HepG2 (cell line): ENCODE data around the gene ZNF700. TPM values are rescaled to one million over a fixed set of nuclear protein-coding genes. Genes with fewer than 3 reads are reported as not detected.

ENCODE experiments used
- CCDC6 ChIP-seq: sonication (generic); formaldehyde crosslinking; IDR thresholded peaks from 2 replicates; pipeline ENCODE4 v1.8.1; 2022; ENCODE audit warnings: mild to moderate bottlenecking, missing genetic modification reagents, moderate library complexity
- CHCHD3 ChIP-seq: sonication (generic); formaldehyde crosslinking; IDR thresholded peaks from 2 replicates; pipeline ENCODE4 v1.8.0; 2022; ENCODE audit warnings: mild to moderate bottlenecking, missing genetic modification reagents, moderate library complexity
- EZH2 ChIP-seq: conservative IDR thresholded peaks from 2 replicates; pipeline ENCODE4 v1.6.1; 2012; ENCODE audit warnings: mild to moderate bottlenecking, low read depth, low read length, moderate library complexity
- GTF2F1 ChIP-seq: fragments of 150-350 bp; IDR thresholded peaks from 2 replicates; pipeline ENCODE4 v1.6.1; 2014; ENCODE audit warnings: low read length
- HOXA5 ChIP-seq: sonication (generic); formaldehyde crosslinking; IDR thresholded peaks from 2 replicates; pipeline ENCODE4 v1.4.0; 2020; ENCODE audit warnings: missing genetic modification reagents
- NR2F2 ChIP-seq: IDR thresholded peaks from 2 replicates; pipeline ENCODE4 v1.6.1; 2012; ENCODE audit warnings: low read depth, inconsistent platforms, borderline replicate concordance
- PHF8 ChIP-seq: sonication (generic); formaldehyde crosslinking; IDR thresholded peaks from 2 replicates; pipeline ENCODE4 v1.5.0; 2020; ENCODE audit warnings: missing genetic modification reagents
- RBM39 ChIP-seq: fragments of 200-400 bp; formaldehyde crosslinking; IDR thresholded peaks from one replicate; pipeline ENCODE4 v1.6.1; 2018; ENCODE audit warnings: antibody characterized with exemption, mild to moderate bottlenecking, low read depth, low read length; ENCODE audit not compliant: poor library complexity, severe bottlenecking
- RNF2 ChIP-seq: fragments of 450-650 bp; conservative IDR thresholded peaks from 2 replicates; pipeline ENCODE4 v1.6.1; 2016; ENCODE audit warnings: low read depth
- SMC3 ChIP-seq: IDR thresholded peaks from 2 replicates; pipeline ENCODE4 v1.6.1; 2011; ENCODE audit warnings: low read length, improper control_type of control experiment
- SP140L ChIP-seq: sonication (generic); formaldehyde crosslinking; IDR thresholded peaks from 2 replicates; pipeline ENCODE4 v1.4.0; 2020; ENCODE audit warnings: missing genetic modification reagents, borderline replicate concordance
- STAG1 ChIP-seq: sonication (generic); formaldehyde crosslinking; IDR thresholded peaks from 2 replicates; pipeline ENCODE4 v1.4.0; 2020; ENCODE audit warnings: missing genetic modification reagents
- TARDBP ChIP-seq: sonication (generic); formaldehyde crosslinking; IDR thresholded peaks from 2 replicates; pipeline ENCODE4 v1.8.0; 2022; ENCODE audit warnings: mild to moderate bottlenecking, missing genetic modification reagents
- XRCC5 ChIP-seq: fragments of 200-400 bp; formaldehyde crosslinking; optimal IDR thresholded peaks from 2 replicates; pipeline ENCODE3; 2017; ENCODE audit warnings: mild to moderate bottlenecking, low read length
- YEATS4 ChIP-seq: sonication (generic); formaldehyde crosslinking; IDR thresholded peaks from 2 replicates; pipeline ENCODE4 v1.4.0; 2020; ENCODE audit warnings: missing genetic modification reagents, borderline replicate concordance
- ZNF160 ChIP-seq: sonication (generic); formaldehyde crosslinking; IDR thresholded peaks from 2 replicates; pipeline ENCODE4 v1.8.0; 2022; ENCODE audit warnings: mild to moderate bottlenecking, inconsistent platforms, missing genetic modification reagents
- ZNF225 ChIP-seq: sonication (generic); formaldehyde crosslinking; IDR thresholded peaks from 2 replicates; pipeline ENCODE4 v1.4.0; 2020; ENCODE audit warnings: mild to moderate bottlenecking, missing genetic modification reagents
- ZNF253 ChIP-seq: sonication (generic); formaldehyde crosslinking; IDR thresholded peaks from 2 replicates; pipeline ENCODE4 v1.8.0; 2022; ENCODE audit warnings: mild to moderate bottlenecking, missing genetic modification reagents, borderline replicate concordance
- ZNF296 ChIP-seq: sonication (generic); formaldehyde crosslinking; conservative IDR thresholded peaks from 2 replicates; pipeline ENCODE4 v1.5.0; 2020; ENCODE audit warnings: mild to moderate bottlenecking, missing genetic modification reagents
- ZNF382 ChIP-seq: sonication (generic); formaldehyde crosslinking; IDR thresholded peaks from 2 replicates; pipeline ENCODE4 v1.5.0; 2020; ENCODE audit warnings: missing genetic modification reagents, mild to moderate bottlenecking, borderline replicate concordance
- ZNF430 ChIP-seq: sonication (generic); formaldehyde crosslinking; IDR thresholded peaks from 2 replicates; pipeline ENCODE4 v1.9.0; 2021; ENCODE audit warnings: mild to moderate bottlenecking, missing genetic modification reagents
- ZNF543 ChIP-seq: sonication (generic); formaldehyde crosslinking; IDR thresholded peaks from 2 replicates; pipeline ENCODE4 v1.4.0; 2020; ENCODE audit warnings: mild to moderate bottlenecking, missing genetic modification reagents
- ZNF724P ChIP-seq: sonication (generic); formaldehyde crosslinking; IDR thresholded peaks from 2 replicates; pipeline ENCODE4 v1.8.0; 2022; ENCODE audit warnings: missing genetic modification reagents, borderline replicate concordance
- ZNF75D ChIP-seq: sonication (generic); formaldehyde crosslinking; IDR thresholded peaks from 2 replicates; pipeline ENCODE4 v1.8.1; 2023; ENCODE audit warnings: missing genetic modification reagents, mild to moderate bottlenecking, borderline replicate concordance
- polyA plus RNA-seq, 8 experiments: library from polyadenylated mRNA; depleted of rRNA in 3 of 8; stranded (reverse) in 7 of 8; unstranded in 1 of 8; fragments of >200 nt; fragmentation: Illumina TruSeq in 4 of 8; extraction: Trizol in 4 of 8; gene quantifications; 2 replicates each; pipeline versions ENCODE4 v1.2.1 to v1.2.3, GENCODE V29; 2011 to 2016; ENCODE audit warnings: low read depth in 4 of 8, missing spikeins in 1 of 8, mixed read lengths in 1 of 8; ENCODE audit not compliant: insufficient read depth in 1 of 8
- total RNA-seq, 5 experiments: library from RNA; depleted of rRNA; stranded (reverse); fragments of >200 nt; fragmentation: Illumina TruSeq; extraction: Trizol; gene quantifications; 2 replicates each; pipeline ENCODE4 v1.2.3, GENCODE V29; 2016; ENCODE audit warnings: low read depth in 1 of 5
- TF ChIP-seq, protein P1 (sequence below): sonication (generic); formaldehyde crosslinking; IDR thresholded peaks from 2 replicates; pipeline ENCODE4 v1.5.0; 2020; ENCODE audit warnings: mild to moderate bottlenecking, missing genetic modification reagents
- TF ChIP-seq, protein P2 (sequence below): sonication (generic); formaldehyde crosslinking; IDR thresholded peaks from 2 replicates; pipeline ENCODE4 v1.8.0; 2022; ENCODE audit warnings: missing genetic modification reagents, low read depth, mild to moderate bottlenecking, borderline replicate concordance
- TF ChIP-seq, protein P3 (sequence below): sonication (generic); formaldehyde crosslinking; IDR thresholded peaks from 2 replicates; pipeline ENCODE4 v1.4.0; 2020; ENCODE audit warnings: missing genetic modification reagents, borderline replicate concordance

Gene ZNF700
- total and polyA plus RNA-seq, 2 of the 13 experiments (the other 11 are each of a cell fraction or from before 2014, with no cell fraction given): 6.0 to 12.8 TPM

DNA sequence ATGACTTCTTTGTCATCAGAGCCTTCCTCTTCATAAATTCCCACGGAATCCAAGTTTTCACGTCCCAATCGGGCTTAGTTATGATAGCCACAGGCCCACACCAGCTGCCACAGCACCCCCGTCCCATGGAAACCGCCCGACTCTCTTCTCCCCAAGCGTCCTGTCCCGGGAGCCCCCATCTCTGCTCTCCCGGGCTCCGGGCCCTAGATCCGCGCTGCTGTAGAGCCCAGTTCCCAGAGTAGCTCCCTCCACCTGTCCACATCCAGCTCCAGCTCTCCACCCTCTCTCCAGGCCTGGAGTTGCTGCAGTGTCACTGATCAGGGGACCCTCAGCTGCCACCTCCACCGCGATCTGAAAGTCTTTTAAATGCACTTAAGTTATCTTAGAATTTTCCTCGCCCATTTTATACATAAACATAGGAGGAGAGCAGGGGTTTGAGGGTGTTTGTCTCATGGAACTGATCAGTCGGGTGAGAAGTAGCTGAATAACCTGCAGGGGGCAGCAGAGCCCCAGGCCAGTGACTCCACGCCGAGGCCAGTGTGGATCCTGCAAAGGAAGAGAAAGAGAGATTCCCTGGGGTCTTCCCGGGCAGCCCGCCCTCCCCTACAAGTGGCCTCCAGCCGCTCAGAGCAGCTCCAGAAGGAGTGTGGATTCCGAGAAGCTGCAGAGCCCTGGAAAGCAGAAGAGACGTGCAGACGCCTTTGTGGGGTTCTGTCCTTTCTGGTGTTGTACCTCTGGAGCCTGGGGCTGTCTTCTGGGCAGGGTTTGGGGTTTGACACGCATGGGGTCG, 38.9 kb downstream of the ZNF700 start (continued):
- TF ChIP-seq ZNF382 (CRISPR knock-in tag): no peak
- TF ChIP-seq, protein P1, sequence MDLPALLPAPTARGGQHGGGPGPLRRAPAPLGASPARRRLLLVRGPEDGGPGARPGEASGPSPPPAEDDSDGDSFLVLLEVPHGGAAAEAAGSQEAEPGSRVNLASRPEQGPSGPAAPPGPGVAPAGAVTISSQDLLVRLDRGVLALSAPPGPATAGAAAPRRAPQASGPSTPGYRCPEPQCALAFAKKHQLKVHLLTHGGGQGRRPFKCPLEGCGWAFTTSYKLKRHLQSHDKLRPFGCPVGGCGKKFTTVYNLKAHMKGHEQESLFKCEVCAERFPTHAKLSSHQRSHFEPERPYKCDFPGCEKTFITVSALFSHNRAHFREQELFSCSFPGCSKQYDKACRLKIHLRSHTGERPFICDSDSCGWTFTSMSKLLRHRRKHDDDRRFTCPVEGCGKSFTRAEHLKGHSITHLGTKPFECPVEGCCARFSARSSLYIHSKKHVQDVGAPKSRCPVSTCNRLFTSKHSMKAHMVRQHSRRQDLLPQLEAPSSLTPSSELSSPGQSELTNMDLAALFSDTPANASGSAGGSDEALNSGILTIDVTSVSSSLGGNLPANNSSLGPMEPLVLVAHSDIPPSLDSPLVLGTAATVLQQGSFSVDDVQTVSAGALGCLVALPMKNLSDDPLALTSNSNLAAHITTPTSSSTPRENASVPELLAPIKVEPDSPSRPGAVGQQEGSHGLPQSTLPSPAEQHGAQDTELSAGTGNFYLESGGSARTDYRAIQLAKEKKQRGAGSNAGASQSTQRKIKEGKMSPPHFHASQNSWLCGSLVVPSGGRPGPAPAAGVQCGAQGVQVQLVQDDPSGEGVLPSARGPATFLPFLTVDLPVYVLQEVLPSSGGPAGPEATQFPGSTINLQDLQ: no peak
- TF ChIP-seq ZNF253 (CRISPR knock-in tag): no peak
- TF ChIP-seq ZNF160 (CRISPR knock-in tag): no peak
- no peak for TF ChIP-seq NR2F2
- TF ChIP-seq CCDC6 (CRISPR knock-in tag): no peak
- no peak for TF ChIP-seq EZH2
- no peak for TF ChIP-seq YEATS4 (CRISPR knock-in tag)
- no peak for TF ChIP-seq SP140L (CRISPR knock-in tag)
- TF ChIP-seq HOXA5 (CRISPR knock-in tag): no peak
- TF ChIP-seq ZNF75D (CRISPR knock-in tag): no peak
- TF ChIP-seq, protein P2, sequence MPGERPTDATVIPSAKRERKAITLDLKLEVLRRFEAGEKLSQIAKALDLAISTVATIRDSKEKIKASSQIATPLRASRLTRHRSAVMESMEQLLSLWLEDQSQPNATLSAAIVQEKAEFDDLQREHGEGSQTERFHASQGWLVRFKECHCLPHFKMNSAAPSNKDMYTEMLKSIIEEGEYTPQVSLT (CRISPR knock-in tag): no peak
- no peak for TF ChIP-seq GTF2F1
- no peak for TF ChIP-seq PHF8 (CRISPR knock-in tag)
- no peak for TF ChIP-seq RBM39
- peak; percentile 69 for TF ChIP-seq STAG1 (CRISPR knock-in tag)
- TF ChIP-seq ZNF543 (CRISPR knock-in tag): 0 out of 2 replicates have a peak, but pooled peaks have one; percentile 0
- no peak for TF ChIP-seq ZNF296 (CRISPR knock-in tag)
- peak; percentile 35 for TF ChIP-seq XRCC5
- TF ChIP-seq ZNF724P: no peak
- no peak for TF ChIP-seq ZNF225 (CRISPR knock-in tag)
- TF ChIP-seq, protein P3, sequence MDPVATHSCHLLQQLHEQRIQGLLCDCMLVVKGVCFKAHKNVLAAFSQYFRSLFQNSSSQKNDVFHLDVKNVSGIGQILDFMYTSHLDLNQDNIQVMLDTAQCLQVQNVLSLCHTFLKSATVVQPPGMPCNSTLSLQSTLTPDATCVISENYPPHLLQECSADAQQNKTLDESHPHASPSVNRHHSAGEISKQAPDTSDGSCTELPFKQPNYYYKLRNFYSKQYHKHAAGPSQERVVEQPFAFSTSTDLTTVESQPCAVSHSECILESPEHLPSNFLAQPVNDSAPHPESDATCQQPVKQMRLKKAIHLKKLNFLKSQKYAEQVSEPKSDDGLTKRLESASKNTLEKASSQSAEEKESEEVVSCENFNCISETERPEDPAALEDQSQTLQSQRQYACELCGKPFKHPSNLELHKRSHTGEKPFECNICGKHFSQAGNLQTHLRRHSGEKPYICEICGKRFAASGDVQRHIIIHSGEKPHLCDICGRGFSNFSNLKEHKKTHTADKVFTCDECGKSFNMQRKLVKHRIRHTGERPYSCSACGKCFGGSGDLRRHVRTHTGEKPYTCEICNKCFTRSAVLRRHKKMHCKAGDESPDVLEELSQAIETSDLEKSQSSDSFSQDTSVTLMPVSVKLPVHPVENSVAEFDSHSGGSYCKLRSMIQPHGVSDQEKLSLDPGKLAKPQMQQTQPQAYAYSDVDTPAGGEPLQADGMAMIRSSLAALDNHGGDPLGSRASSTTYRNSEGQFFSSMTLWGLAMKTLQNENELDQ: no peak
- no peak for TF ChIP-seq CHCHD3 (CRISPR knock-in tag)
- peak; percentile 60; the same call in 1 of the 2 replicates for TF ChIP-seq SMC3
- TF ChIP-seq TARDBP: no peak
- TF ChIP-seq RNF2: no peak
- TF ChIP-seq ZNF430 (CRISPR knock-in tag): no peak
